Measurements from ENCODE around the gene SNRNP200.
"Not testable (repeated sequence)": the region's sequence is repeated elsewhere in the genome, so short reads cannot be mapped to it uniquely, and the experiment has no call there.

The SNRNP200 gene

DNA sequence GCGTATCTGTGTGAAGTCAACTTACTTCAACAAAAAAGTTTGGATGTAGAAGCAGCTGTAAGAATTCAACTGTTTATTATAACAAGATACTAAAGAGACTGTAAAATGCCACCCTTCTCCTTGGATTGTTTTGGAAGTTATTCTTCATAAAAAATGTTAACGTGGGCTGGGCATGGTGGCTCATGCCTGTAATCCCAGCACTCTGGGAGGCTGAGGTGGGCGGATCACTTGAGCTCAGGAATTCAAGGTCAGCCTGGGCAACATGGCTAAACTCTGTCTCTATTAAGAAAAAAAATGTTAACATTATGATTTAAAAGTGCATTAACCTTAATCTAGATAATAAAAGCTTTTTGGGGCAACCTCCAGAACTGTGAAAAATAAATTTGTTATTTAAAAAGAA, 31.6 kb downstream of the SNRNP200 start:
- no peak for FAIRE-seq

DNA sequence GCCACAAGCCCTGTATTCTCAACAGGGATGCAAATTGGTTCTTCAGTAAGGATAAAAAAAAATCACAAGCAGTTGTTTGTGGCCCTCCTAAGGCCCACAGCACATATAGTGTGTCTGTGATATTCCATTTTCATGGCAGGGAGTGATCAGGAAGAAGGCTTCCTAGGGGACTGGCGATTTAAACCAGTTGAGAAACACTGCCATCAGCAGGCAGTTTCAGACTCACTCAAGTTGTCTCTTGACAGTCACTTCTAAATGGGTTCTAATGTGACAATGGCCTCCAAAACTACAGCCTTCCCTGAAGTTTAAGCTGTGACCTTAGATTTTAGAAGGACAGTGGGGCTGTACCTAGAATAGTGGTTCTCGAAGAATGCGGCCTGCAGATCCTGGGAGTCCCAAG, 33.4 kb downstream of the SNRNP200 start:
- FAIRE-seq, result no peak

DNA sequence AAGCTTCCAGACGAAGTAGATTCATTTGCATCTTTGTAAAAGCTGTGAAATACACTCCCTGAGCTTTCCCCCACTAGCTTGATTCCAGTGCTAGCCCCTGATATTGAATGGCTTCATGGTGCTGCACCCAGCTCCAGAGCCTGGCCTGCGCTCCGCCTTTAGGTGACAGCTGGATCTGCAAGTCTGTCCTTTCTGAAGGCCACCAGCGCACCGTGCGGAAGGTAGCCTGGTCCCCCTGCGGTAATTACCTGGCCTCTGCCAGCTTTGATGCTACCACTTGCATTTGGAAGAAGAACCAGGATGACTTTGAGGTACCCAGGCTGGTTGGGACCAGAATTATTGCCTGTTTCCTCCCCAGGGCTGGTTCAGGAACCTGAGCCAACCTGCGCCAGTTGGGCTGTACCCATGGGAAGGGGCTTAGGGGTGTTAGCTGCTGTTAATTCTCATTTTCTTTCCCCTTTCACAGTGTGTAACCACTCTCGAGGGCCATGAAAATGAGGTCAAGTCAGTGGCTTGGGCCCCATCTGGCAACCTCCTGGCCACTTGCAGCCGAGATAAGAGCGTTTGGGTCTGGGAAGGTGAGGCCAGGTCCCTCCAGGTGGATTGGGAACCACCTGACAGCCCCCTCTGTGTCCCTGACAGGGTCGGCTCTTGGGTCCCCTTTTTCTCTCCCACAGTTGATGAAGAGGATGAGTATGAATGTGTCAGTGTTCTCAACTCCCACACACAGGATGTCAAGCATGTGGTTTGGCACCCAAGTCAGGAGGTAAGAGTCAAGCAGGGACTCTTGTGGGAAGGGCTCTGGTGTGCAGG, 38.0 kb downstream of the SNRNP200 start:
- FAIRE-seq, result no peak

GRCh38 chr2:96265840-96266679, 39.3 kb downstream of the SNRNP200 start, which contains the start of the genes CIAO1 and TMEM127:
TSS of gene CIAO1 (plus strand) at chr2:96266225. CDS start at chr2:96266351, 126 bp downstream.
TSS of gene TMEM127 (minus strand) at chr2:96265997. CDS start at chr2:96265381, 616 bp downstream.
- FAIRE-seq, result no peak

DNA sequence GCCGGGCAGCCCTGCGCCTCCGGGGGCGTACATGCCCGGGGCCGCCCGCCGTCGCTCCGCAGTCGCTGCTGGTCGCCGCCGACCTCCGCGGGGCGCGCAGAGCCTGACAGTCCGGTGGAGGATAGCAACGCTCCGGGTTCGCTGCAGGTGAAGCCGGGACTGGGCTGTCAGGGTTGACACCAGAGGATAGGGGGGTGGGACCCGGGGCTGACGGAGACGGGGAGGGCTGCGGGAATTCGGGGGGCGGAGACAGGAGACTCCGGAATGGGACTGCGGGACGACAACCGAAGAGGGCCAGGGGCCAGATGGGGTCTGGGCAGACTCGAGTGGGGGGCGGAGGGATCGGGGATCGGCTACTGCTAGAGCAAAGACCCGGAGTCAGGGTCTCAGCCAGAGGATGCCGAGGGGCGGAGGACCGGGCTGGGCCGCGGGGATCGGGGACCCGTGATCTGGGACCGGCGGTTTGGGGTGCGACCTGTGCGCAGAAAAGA, 40.0 kb downstream of the SNRNP200 start:
- no peak for FAIRE-seq

DNA sequence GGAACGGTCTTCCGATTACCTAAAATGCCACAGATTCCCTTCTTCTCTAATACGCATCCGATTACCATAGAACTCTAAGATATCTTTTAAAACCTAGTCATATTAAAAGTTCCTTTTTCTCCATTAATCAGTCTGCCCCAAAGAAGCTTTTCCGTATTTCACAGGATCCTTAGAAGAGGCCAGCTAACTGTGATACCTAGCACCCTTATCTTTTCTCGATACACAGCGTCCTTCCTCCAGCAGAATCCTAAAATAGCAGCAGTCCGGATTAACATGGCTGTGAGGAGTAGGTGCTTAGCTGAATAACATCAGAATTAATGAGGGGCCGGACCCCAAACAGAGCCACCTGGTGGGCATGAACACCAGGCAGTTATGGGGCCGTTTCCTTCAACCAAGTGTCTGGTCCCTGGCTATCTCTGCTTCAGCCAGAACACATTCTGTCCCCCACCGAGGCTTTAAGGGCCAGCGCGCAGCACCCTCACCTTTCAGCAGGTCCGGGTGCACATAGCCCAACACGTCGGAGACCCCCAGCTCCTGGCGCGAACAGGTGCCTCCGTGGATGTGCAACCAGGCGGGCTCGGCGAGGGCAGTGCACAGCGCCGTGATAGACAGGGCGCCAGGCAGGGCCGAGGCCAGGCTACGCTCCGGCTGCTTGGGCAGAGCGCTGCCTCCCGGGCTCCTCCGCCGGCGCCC, 40.5 kb downstream of the SNRNP200 start:
- no peak for FAIRE-seq

DNA sequence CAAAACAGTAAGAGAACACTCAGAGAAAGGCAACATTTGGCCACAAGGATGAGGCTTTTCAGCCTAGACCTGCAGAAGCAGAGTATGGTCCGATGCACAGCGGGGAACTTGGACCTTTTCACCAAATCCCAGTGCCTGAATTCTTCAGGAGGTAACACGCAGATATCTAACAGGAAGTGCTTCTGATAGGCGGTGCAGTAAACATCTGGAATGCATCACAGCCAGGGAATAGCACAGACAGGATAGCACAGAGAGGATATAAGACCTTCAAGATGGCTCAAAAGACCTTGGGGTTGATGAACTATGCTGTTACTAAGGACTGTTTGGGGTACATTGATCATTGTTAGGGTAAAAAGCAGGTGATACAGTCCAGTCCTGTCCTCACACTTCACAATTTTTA, 41.3 kb downstream of the SNRNP200 start:
- no peak for FAIRE-seq

DNA sequence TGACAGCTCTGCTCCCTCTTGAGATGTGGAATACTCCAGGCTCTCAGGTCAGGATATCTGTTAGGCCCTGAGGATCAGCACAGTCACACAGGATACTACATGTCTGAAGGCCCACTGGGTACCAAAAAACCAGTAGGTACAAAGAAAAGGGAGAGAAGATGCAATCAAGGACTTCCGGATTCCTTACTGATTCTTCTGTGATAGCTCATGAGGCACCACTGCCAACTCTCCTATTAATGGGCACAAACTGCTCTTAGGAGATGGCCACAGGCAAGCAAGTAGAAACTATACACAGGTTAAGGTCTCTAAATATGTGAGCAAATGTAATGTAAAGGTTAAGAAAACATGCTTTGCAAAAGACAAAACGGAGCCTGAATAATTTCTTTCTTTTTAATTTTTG, 43.0 kb downstream of the SNRNP200 start:
- no peak for FAIRE-seq

DNA sequence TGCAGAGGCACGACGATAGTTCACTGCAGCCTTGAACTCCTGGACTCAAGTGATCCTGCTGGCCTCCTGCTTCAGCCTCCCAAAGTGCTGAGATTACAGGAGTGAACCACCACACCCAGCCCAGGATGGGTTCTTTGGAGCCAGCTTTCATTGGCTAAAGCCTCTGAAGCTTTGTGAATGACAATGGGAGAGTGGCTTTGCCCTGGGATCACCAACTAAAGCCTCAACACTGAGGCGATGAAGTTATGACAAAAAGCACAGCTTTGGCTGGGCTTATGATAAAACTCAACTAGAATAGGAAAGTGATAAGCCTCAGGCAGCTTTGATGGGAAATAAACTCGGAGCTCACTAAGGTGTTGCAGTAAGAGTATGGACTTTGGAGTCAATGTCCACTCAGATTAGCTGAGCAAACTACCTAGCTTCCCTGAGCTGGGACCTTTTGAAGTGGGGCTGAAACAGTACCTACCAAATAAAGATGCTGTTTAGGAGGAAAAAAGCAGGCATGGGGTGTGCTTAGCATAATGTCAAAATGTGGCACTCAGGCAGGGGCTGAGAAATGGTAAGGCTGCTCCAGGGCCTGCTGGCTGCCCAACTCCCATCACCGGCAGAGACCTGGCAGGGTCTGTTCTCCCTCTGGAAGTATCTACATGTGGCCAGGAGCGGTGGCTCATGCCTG, 43.9 kb downstream of the SNRNP200 start:
- no peak for FAIRE-seq

DNA sequence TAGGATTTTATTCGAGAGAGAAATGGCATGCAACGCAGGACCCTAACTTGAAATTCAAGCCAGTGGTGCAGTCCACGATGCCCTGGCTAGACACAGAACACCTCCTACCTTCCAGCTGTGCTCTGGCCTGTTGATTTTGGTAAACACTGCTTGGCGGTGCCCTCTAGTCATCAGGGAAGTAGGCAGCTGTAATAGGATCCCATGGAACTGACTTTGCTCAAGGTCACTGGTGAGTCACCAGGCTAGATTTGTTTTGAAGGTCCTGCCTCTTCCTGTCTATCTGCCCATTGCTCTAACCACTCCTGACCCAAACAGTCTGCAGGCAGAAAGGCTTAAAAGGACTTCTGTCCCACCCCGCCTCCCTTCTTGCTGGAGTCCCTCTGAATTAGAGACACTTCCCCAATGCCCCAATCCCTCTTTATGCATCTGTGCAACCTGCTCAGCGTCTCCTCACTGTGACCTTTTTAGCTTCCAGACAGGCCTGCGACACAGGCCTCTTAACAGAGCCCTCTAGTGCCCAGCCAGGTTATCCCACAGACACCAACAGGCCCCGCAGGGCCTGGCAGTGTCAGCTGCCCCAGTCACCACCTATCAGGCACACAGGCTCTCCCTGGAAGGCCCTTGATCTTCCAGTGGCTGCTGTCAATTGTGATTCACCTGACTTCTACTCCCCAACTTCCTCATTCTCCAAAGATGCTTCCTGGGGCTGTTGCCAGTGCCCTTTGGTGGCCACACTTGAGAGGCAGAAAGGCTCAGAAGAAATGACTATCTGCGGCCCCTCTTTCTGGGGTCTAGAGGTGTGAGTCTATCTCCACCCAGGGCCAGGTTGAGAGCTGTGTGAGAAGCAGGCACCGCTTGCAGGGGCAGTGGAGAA, 44.7 kb downstream of the SNRNP200 start:
- no peak for FAIRE-seq

DNA sequence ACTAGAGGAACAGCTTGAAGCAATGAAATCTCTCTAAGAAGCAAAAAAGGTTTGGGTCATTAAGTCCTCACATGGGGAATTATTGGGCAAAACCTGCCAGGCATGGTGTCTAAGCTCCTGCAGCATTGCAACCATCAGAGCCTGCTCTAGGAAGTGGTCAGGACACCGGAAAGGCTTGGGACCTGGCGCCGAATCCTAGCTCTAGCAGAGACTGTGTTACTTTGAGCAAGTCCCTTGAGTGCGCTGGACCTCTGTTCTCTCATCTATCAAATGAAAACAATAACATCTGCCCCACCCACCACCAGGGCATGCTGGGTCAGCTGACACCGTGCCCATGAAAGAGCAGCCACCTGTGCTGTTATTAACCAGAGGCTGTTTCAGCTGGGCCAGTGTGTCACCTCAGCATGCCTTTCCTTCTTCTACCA, 45.8 kb downstream of the SNRNP200 start:
- FAIRE-seq, result no peak

GRCh38 chr2:96258166-96259022, 47.0 kb downstream of the SNRNP200 start:
- no peak for FAIRE-seq

GRCh38 chr2:96257744-96258143, 47.6 kb downstream of the SNRNP200 start:
- not testable (repeated sequence) for FAIRE-seq

- FAIRE-seq, result no peak
Observed at GRCh38 chr2:96256611-96257113, 48.7 kb downstream of the SNRNP200 start.

GRCh38 chr2:96254571-96254970, 50.8 kb downstream of the SNRNP200 start:
- no peak for FAIRE-seq

GRCh38 chr2:96253006-96253405, 52.3 kb downstream of the SNRNP200 start:
- no peak for FAIRE-seq

DNA sequence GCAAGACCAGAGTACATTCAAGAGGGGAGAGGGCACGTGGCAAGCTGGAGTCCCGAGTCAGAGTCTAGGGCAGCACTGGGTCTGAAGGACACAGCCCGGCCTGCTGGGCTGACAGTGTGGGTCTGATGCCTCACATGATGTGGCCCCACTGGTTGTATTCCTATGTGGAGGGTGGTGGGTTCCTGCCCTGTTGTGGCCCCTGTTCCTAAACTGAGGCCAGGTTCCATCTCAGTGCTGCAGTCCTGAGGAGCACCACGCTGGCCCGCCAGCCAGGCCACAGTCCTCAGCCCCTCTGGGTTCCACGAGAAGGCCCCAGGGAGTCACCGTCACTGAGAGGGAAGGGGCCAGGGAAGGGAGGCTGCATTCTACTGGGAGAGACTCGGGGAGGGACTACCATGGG, 52.8 kb downstream of the SNRNP200 start:
- no peak for FAIRE-seq

GRCh38 chr2:96251721-96252292, 53.5 kb downstream of the SNRNP200 start:
- FAIRE-seq, result no peak

DNA sequence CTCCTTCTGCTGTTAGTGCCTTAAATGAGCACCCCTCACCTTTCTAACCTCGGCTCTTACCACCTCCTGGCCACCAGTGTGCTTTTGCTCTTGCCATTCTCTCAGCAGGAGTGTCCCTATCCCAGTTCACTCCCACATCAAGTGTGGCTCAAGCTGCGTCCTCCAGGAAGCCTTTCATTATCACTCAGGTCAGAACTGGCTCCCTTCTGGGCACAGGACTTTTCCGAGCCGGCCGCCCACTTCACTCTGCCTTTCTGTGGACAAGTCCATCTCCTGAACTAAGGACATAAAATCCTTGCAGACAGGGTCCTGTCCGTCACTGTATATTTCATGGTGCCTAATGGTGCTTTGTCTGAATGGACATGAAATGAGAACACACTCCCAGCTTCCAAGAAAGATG, 55.2 kb downstream of the SNRNP200 start:
- no peak for FAIRE-seq

GRCh38 chr2:96249654-96250053, 55.7 kb downstream of the SNRNP200 start:
- FAIRE-seq, result no peak
